ENCODE data around the gene HNRNPLL.
A peak's percentile ranks its signal among the peaks of the same experiment; 100 is the strongest.

The HNRNPLL gene

DNA sequence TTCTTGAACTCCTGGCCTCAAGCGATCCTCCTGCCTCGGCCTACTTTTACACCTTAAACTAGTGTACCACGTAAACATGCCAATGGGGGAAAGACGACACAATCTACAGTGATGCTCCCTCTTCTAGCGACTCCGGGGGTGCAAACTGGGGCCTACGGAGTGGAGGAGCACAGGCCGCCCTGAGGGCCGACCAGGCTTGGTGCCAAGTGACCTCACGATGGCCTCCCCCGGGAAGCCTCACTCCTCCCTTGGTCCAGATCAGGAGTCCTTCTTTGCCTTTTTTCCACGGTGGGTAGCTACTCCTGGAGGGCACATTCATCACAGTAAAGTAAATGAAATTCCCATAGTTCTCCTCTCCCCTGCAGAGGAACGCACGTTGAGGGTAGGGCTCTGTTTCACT is 73.5 kb downstream of the HNRNPLL start:
- H3K36me3 ChIP-seq (ENCODE audit: insufficient read depth, low read length) = no peaks in the 10 kb centered on the region
- no peak overlapping the region for H2AFZ ChIP-seq (ENCODE audit: low read length, unreplicated experiment)
- H3K4me1 ChIP-seq (ENCODE audit: control insufficient read depth, insufficient read depth, low read length, unreplicated experiment) = peaks cover 19% of the 10 kb centered on the region
- H3K27ac ChIP-seq (ENCODE audit: low read depth, low read length) = no peak overlapping the region
- no peaks in the 10 kb centered on the region for H3K79me2 ChIP-seq (ENCODE audit: control insufficient read depth, insufficient read depth, low read length, unreplicated experiment)
- no peaks in the 10 kb centered on the region for H3K27me3 ChIP-seq (ENCODE audit: insufficient read depth, low read length)
- no peak overlapping the region for H3K4me3 ChIP-seq (ENCODE audit: low read depth, low read length)

DNA sequence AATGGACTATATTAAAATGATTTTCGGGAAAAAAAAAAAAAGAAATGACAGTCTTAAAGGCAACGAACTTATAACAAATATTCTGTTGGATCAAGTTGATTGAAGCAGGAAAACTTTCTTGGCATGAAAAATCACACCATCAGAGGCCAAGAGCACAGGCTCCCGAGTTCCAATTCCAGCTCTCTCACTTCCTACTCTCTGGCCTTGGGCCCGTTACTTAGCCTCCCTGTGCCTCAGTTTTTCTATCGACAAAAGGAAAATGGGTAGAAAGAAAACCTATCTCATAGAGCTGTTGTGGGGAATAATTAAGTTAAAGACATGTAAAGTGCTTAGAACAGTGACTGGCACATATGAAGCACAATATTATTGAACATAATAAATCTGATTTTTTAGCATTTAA is 74.2 kb downstream of the HNRNPLL start:
- Histone ChIP-seq H3K4me3 (ENCODE audit: low read depth, low read length) (peak overlapping the region; percentile 72), H2AFZ (ENCODE audit: low read length, unreplicated experiment) (peak overlapping the region; percentile 71), H3K4me1 (ENCODE audit: control insufficient read depth, insufficient read depth, low read length, unreplicated experiment) (peaks cover 19% of the 10 kb centered on the region), H3K27ac (ENCODE audit: low read depth, low read length) (peak overlapping the region; percentile 69), H3K27me3 (ENCODE audit: insufficient read depth, low read length) (no peaks in the 10 kb centered on the region), H3K36me3 (ENCODE audit: insufficient read depth, low read length) (no peaks in the 10 kb centered on the region), H3K79me2 (ENCODE audit: control insufficient read depth, insufficient read depth, low read length, unreplicated experiment) (no peaks in the 10 kb centered on the region)

DNA sequence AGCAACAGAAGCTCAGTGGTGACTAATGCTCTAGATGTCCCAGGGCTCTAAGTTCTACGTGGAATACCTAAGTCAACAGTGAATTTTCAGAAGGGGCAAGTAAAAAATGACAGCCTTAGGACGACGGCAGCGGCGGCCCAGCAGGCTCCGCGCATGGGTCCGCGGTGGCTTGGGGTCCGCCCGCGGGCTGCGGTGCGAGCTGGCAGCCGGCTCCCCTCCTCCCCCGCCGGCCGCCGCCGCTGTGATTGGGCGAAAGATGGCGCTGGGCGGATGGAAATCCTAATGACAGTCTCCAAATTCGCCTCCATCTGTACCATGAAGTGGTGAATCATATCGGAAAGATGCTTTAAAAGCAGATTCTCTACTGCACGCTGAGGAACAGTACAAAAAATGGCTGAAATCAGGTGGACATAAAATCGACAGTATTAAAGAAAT is 74.7 kb downstream of the HNRNPLL start:
- H3K36me3 ChIP-seq (ENCODE audit: insufficient read depth, low read length) = no peaks in the 10 kb centered on the region
- H2AFZ ChIP-seq (ENCODE audit: low read length, unreplicated experiment) = peak overlapping the region; percentile 71
- peak overlapping the region; percentile 72 for H3K4me3 ChIP-seq (ENCODE audit: low read depth, low read length)
- no peaks in the 10 kb centered on the region for H3K79me2 ChIP-seq (ENCODE audit: control insufficient read depth, insufficient read depth, low read length, unreplicated experiment)
- peaks cover 19% of the 10 kb centered on the region for H3K4me1 ChIP-seq (ENCODE audit: control insufficient read depth, insufficient read depth, low read length, unreplicated experiment)
- peak overlapping the region; percentile 69 for H3K27ac ChIP-seq (ENCODE audit: low read depth, low read length)
- no peaks in the 10 kb centered on the region for H3K27me3 ChIP-seq (ENCODE audit: insufficient read depth, low read length)

DNA sequence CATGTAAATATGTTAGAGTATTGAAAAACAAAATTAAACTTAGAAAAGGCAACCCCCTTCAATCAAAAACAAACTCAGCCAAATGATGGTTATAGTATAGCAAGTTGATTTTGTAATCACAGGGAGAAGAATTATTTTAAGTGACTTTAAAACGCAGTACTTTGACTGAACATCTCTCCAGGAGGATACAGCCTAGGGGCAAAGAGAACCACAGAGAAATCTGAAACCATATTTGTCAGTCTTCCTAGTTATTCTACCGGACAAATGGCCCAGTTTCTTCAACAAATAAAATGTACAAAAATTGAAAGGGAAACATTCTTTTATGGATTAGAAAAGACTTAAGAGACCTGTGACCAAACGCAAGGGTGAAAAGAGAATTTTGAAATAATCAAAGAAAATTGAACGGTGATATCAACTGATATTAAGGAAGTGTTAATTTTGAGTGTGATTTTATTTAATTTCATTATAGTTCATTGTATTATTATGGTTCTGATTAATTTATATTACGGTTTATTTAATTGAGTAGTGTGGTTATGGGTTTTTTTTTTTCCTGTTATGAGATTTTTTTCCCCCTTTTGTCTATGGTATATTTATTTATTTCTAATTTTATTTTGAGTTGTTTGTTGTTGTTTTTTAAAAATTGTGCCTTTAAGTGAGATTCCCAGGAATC is 75.3 kb downstream of the HNRNPLL start:
- no peaks in the 10 kb centered on the region for H3K79me2 ChIP-seq (ENCODE audit: control insufficient read depth, insufficient read depth, low read length, unreplicated experiment)
- H3K27ac ChIP-seq (ENCODE audit: low read depth, low read length) = peak overlapping the region; percentile 69
- no peaks in the 10 kb centered on the region for H3K27me3 ChIP-seq (ENCODE audit: insufficient read depth, low read length)
- peak overlapping the region; percentile 71 for H2AFZ ChIP-seq (ENCODE audit: low read length, unreplicated experiment)
- peak overlapping the region; percentile 72 for H3K4me3 ChIP-seq (ENCODE audit: low read depth, low read length)
- H3K4me1 ChIP-seq (ENCODE audit: control insufficient read depth, insufficient read depth, low read length, unreplicated experiment) = peaks cover 19% of the 10 kb centered on the region
- no peaks in the 10 kb centered on the region for H3K36me3 ChIP-seq (ENCODE audit: insufficient read depth, low read length)

DNA sequence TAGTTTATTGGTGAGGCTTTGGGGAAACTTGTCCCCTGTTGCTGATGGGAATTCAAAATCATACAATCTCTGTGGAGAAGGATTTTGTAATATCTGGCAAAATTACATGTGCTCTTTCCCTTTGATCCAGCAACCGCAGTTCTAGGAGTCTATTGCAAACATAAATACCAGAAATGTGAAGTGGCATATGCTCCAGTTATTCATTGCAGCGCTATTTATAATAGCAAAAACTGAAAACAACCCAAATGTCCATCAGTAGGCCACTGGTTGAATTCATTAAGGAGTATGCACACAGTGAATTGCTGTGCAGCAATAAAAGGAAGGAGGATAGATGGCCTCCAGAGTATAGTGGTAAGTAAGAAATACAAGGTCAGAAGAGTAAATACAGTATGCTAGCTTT is 76.5 kb downstream of the HNRNPLL start:
- Histone ChIP-seq H3K79me2 (ENCODE audit: control insufficient read depth, insufficient read depth, low read length, unreplicated experiment) (no peaks in the 10 kb centered on the region), H3K36me3 (ENCODE audit: insufficient read depth, low read length) (no peaks in the 10 kb centered on the region), H3K4me3 (ENCODE audit: low read depth, low read length) (no peak overlapping the region), H3K27ac (ENCODE audit: low read depth, low read length) (no peak overlapping the region), H2AFZ (ENCODE audit: low read length, unreplicated experiment) (no peak overlapping the region), H3K27me3 (ENCODE audit: insufficient read depth, low read length) (no peaks in the 10 kb centered on the region), H3K4me1 (ENCODE audit: control insufficient read depth, insufficient read depth, low read length, unreplicated experiment) (peaks cover 19% of the 10 kb centered on the region)

DNA sequence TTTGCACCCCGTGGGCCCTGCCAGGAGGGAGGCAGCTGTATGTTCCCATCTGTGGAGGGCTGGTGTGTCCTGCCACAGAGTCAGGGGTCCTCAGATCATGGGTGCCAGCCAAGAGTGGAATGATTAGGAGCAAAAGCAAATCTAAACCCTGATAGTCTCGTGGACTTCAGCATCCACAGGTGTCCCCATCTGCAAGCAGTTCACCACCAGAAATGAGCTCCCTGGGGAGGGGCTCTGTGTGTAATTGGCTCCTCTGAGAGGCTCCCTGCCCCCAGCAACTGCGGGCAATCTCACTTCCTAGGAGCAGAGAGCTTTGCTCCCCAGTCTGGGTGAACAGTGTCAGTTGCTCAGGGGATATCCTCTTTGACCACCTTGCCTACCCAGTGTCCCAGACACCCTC is 78.1 kb downstream of the HNRNPLL start:
- no peaks in the 10 kb centered on the region for H3K27me3 ChIP-seq (ENCODE audit: insufficient read depth, low read length)
- no peaks in the 10 kb centered on the region for H3K79me2 ChIP-seq (ENCODE audit: control insufficient read depth, insufficient read depth, low read length, unreplicated experiment)
- H3K4me1 ChIP-seq (ENCODE audit: control insufficient read depth, insufficient read depth, low read length, unreplicated experiment) = peaks cover 19% of the 10 kb centered on the region
- H2AFZ ChIP-seq (ENCODE audit: low read length, unreplicated experiment) = no peak overlapping the region
- H3K27ac ChIP-seq (ENCODE audit: low read depth, low read length) = no peak overlapping the region
- no peak overlapping the region for H3K4me3 ChIP-seq (ENCODE audit: low read depth, low read length)
- no peaks in the 10 kb centered on the region for H3K36me3 ChIP-seq (ENCODE audit: insufficient read depth, low read length)

DNA sequence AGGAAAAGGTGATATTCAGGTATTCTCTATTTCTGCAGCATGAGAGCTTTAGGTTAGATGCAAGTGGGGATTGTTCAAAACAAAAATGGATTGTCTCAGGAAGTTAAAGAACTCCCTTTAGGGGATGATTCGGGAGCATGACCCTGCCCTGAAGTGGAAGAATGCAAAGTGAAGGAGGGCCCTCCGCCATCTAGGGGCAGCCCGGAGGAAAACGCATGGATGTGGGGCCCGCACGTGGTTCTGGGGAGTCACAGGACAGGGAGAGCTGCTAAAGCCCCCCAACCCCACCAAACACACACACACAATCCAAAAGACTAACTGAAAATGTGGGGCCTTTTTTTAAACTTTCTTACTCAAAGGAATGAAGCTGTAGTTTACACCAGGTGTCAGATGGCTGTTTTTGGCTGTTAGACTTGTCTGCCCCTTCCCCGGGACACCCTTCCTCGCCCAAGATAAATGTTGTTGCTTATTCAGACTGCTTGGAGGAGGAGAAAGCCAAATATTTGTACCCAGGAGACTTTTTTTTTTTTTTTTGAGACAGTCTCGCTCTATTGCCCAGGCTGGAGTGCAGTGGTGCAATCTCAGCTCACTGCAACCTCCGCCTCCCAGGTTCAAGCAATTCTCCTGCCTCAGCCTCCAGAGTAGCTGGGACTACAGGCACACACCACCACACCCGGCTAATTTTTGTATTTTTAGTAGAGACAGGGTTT is 78.8 kb downstream of the HNRNPLL start:
- Histone ChIP-seq H3K4me1 (ENCODE audit: control insufficient read depth, insufficient read depth, low read length, unreplicated experiment) (peaks cover 19% of the 10 kb centered on the region), H3K27ac (ENCODE audit: low read depth, low read length) (no peak overlapping the region), H2AFZ (ENCODE audit: low read length, unreplicated experiment) (no peak overlapping the region), H3K36me3 (ENCODE audit: insufficient read depth, low read length) (no peaks in the 10 kb centered on the region), H3K27me3 (ENCODE audit: insufficient read depth, low read length) (no peaks in the 10 kb centered on the region), H3K79me2 (ENCODE audit: control insufficient read depth, insufficient read depth, low read length, unreplicated experiment) (no peaks in the 10 kb centered on the region), H3K4me3 (ENCODE audit: low read depth, low read length) (no peak overlapping the region)

DNA sequence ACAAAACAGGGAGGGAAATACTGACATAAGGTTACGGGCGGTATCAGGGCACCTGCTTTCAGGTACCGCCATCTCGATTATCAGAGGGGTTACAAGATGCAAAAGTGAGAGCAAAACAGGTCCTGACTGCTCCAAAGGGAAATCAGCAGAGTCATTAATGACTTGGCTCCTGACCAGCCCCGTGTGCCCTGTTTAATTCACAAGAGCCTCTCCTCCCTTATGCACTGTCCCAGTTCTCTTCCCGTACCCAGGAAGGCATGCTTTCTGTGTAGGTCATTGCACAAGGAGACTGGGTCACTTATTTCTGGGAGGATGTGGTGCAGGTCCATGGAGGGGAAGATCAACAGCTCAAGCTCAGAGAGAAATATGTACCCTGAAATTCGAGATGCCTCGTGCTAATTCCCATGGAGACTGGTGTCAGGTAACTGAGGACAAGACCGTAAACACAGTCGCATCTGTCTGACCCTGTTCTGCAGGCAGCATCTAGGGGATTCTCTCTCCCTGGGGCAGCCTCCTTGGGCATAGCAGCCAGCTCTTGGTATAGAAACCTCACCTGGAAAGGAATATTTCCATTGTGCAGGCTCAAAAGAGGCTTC is 79.9 kb downstream of the HNRNPLL start:
- no peaks in the 10 kb centered on the region for H3K27me3 ChIP-seq (ENCODE audit: insufficient read depth, low read length)
- H3K4me3 ChIP-seq (ENCODE audit: low read depth, low read length) = no peak overlapping the region
- H3K4me1 ChIP-seq (ENCODE audit: control insufficient read depth, insufficient read depth, low read length, unreplicated experiment) = peaks cover 19% of the 10 kb centered on the region
- H3K79me2 ChIP-seq (ENCODE audit: control insufficient read depth, insufficient read depth, low read length, unreplicated experiment) = no peaks in the 10 kb centered on the region
- H2AFZ ChIP-seq (ENCODE audit: low read length, unreplicated experiment) = no peak overlapping the region
- H3K36me3 ChIP-seq (ENCODE audit: insufficient read depth, low read length) = no peaks in the 10 kb centered on the region
- H3K27ac ChIP-seq (ENCODE audit: low read depth, low read length) = no peak overlapping the region

DNA sequence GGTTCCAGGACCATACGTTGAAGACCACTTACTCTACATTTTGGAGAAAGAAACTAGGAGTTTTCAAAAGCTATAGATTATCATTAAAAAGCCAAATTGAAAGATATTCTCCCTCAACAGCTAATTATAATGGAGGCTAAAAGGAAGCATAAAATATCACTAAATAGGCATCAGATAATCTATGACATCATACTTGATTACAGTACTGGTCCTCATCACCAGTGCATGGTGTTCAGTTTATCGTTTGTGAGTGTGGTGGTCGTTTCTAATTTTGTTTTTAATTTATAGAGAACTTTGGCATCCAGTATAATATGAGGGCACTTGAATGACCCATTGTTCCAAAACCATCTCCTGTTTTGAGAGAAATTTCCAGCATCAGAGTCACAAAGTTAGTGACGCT is 80.9 kb downstream of the HNRNPLL start:
- Histone ChIP-seq H3K4me3 (ENCODE audit: low read depth, low read length) (no peak overlapping the region), H3K36me3 (ENCODE audit: insufficient read depth, low read length) (no peaks in the 10 kb centered on the region), H3K27me3 (ENCODE audit: insufficient read depth, low read length) (no peaks in the 10 kb centered on the region), H3K4me1 (ENCODE audit: control insufficient read depth, insufficient read depth, low read length, unreplicated experiment) (peaks cover 11% of the 10 kb centered on the region), H3K79me2 (ENCODE audit: control insufficient read depth, insufficient read depth, low read length, unreplicated experiment) (no peaks in the 10 kb centered on the region), H3K27ac (ENCODE audit: low read depth, low read length) (no peak overlapping the region), H2AFZ (ENCODE audit: low read length, unreplicated experiment) (no peak overlapping the region)

DNA sequence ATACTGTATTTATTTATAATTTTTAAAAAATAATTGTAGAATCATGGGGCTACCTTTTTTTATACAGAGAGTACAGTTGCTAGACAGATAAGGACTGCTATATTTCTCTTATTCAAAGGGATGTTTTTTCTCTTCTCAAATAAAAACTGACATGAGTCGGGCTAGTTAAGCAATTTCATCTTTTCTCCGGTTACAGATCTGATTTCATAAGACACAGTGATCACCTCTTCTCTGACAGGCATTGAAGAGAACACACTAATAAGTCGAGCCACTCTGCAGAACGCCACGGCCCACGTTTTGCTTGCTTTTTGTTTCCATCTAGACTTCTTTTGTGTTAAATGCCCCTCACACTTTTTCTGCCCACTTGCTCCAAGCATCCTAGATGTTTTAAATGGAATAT is 85.4 kb downstream of the HNRNPLL start:
- Histone ChIP-seq H3K4me1 (ENCODE audit: control insufficient read depth, insufficient read depth, low read length, unreplicated experiment) (peaks cover 7% of the 10 kb centered on the region), H3K79me2 (ENCODE audit: control insufficient read depth, insufficient read depth, low read length, unreplicated experiment) (no peaks in the 10 kb centered on the region), H3K27ac (ENCODE audit: low read depth, low read length) (no peak overlapping the region), H3K36me3 (ENCODE audit: insufficient read depth, low read length) (no peaks in the 10 kb centered on the region), H2AFZ (ENCODE audit: low read length, unreplicated experiment) (no peak overlapping the region), H3K27me3 (ENCODE audit: insufficient read depth, low read length) (no peaks in the 10 kb centered on the region), H3K4me3 (ENCODE audit: low read depth, low read length) (no peak overlapping the region)

DNA sequence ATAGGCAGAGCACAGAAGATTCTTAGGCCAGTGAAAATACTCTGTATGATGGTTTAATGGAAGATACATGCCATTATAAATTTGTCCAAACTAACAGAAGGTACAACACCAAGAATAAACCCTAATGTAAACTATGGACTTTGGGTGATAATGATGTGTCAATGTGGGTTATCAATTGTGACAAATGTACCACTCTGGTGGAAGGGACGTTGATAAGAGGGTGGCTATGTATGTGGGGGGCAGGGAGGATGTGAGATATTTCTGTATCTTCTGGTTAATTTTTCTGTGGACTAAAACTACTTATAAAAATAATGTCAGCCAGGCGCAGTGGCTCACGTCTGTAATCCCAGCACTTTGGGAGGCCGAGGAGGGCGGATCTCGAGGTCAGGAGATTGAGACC is 86.2 kb downstream of the HNRNPLL start:
- no peaks in the 10 kb centered on the region for H3K79me2 ChIP-seq (ENCODE audit: control insufficient read depth, insufficient read depth, low read length, unreplicated experiment)
- no peaks in the 10 kb centered on the region for H3K27me3 ChIP-seq (ENCODE audit: insufficient read depth, low read length)
- H3K4me1 ChIP-seq (ENCODE audit: control insufficient read depth, insufficient read depth, low read length, unreplicated experiment) = peaks cover 7% of the 10 kb centered on the region
- H3K27ac ChIP-seq (ENCODE audit: low read depth, low read length) = no peak overlapping the region
- no peak overlapping the region for H3K4me3 ChIP-seq (ENCODE audit: low read depth, low read length)
- H2AFZ ChIP-seq (ENCODE audit: low read length, unreplicated experiment) = no peak overlapping the region
- H3K36me3 ChIP-seq (ENCODE audit: insufficient read depth, low read length) = no peaks in the 10 kb centered on the region
